HEK293 (cell line): Measurements from ENCODE around the gene MVB12A.
A peak's percentile ranks its signal among the peaks of the same experiment; 100 is the strongest.

Source experiments
- CTCF ChIA-PET: fragments of 350-600 bp; formaldehyde crosslinking; extraction: SDS; loops from one replicate; lab custom pipeline; 2021; ENCODE audit warnings: antibody characterized with exemption; lab: Yijun Ruan, JAX
- POLR2A ChIA-PET: fragments of 300-600 bp; formaldehyde crosslinking; extraction: SDS; loops from one replicate; lab custom pipeline; 2020; ENCODE audit warnings: antibody characterized with exemption, inconsistent platforms; lab: Yijun Ruan, JAX
- H3K27ac ChIP-seq: fragments of 200-500 bp; sonication (Bioruptor generic); 2 replicates; pipeline ENCODE4 v1.5.1; 2014; ENCODE audit warnings: low read depth, low read length, control low read depth, inconsistent platforms; ENCODE audit errors: extremely low read depth
- H3K36me3 ChIP-seq, 2 experiments: fragments of 200-500 bp in 1 of 2; sonication (Bioruptor generic) in 1 of 2; 1 replicate in 1 of 2; 2 replicates in 1 of 2; pipeline ENCODE4 v1.5.1; 2014 to 2017; ENCODE audit warnings: inconsistent platforms in 2 of 2, low read length in 2 of 2; ENCODE audit not compliant: control insufficient read depth in 2 of 2, insufficient read depth in 1 of 2
- H3K4me1 ChIP-seq: fragments of 200-500 bp; sonication (Bioruptor generic); 2 replicates; pipeline ENCODE4 v1.5.1; 2014; ENCODE audit warnings: mild to moderate bottlenecking, low read length, inconsistent platforms; ENCODE audit not compliant: control insufficient read depth, insufficient read depth
- H3K4me3 ChIP-seq: 2 replicates; pipeline ENCODE4 v1.5.1; 2011; ENCODE audit warnings: low read depth, mild to moderate bottlenecking, control low read depth, low read length, moderate library complexity
- H3K9me3 ChIP-seq: fragments of 200-500 bp; sonication (Bioruptor generic); 2 replicates; pipeline ENCODE4 v1.5.1; 2014; ENCODE audit warnings: low read depth, low read length, inconsistent platforms; ENCODE audit not compliant: control insufficient read depth, insufficient read depth
- KLF16 ChIP-seq: fragments of 450-650 bp; formaldehyde crosslinking; IDR thresholded peaks from 2 replicates; pipeline ENCODE4 v1.5.1; 2017; ENCODE audit warnings: missing biosample characterization, missing genetic modification characterization
- OSR2 ChIP-seq: fragments of 450-650 bp; formaldehyde crosslinking; IDR thresholded peaks from 2 replicates; pipeline ENCODE4 v1.5.1; 2016; ENCODE audit warnings: missing biosample characterization, missing genetic modification characterization
- SP7 ChIP-seq: fragments of 450-650 bp; formaldehyde crosslinking; IDR thresholded peaks from 2 replicates; pipeline ENCODE4 v1.5.1; 2016; ENCODE audit warnings: missing biosample characterization, missing genetic modification characterization
- ZBTB20 ChIP-seq: fragments of 450-650 bp; formaldehyde crosslinking; IDR thresholded peaks from 2 replicates; pipeline ENCODE4 v1.5.1; 2016; ENCODE audit warnings: missing biosample characterization, missing genetic modification characterization
- ZBTB21 ChIP-seq: fragments of 450-650 bp; formaldehyde crosslinking; IDR thresholded peaks from 2 replicates; pipeline ENCODE4 v1.5.1; 2017; ENCODE audit warnings: missing biosample characterization, missing genetic modification characterization
- ZEB2 ChIP-seq: fragments of 450-650 bp; formaldehyde crosslinking; IDR thresholded peaks from 2 replicates; pipeline ENCODE4 v1.5.1; 2016; ENCODE audit warnings: missing biosample characterization, missing genetic modification characterization
- ZNF114 ChIP-seq: fragments of 450-650 bp; formaldehyde crosslinking; IDR thresholded peaks from 2 replicates; pipeline ENCODE4 v1.5.0; 2017; ENCODE audit warnings: missing biosample characterization, missing genetic modification characterization
- ZNF16 ChIP-seq: fragments of 450-650 bp; formaldehyde crosslinking; IDR thresholded peaks from 2 replicates; pipeline ENCODE4 v1.5.1; 2016; ENCODE audit warnings: low read depth, missing biosample characterization, missing genetic modification characterization
- ZNF2 ChIP-seq: fragments of 450-650 bp; formaldehyde crosslinking; IDR thresholded peaks from 2 replicates; pipeline ENCODE4 v1.5.1; 2016; ENCODE audit warnings: missing biosample characterization, missing genetic modification characterization
- ZNF214 ChIP-seq: fragments of 450-650 bp; formaldehyde crosslinking; IDR thresholded peaks from 2 replicates; pipeline ENCODE4 v1.5.1; 2017; ENCODE audit warnings: missing biosample characterization, mild to moderate bottlenecking, missing genetic modification characterization, borderline replicate concordance
- ZNF24 ChIP-seq: fragments of 450-650 bp; formaldehyde crosslinking; IDR thresholded peaks from 2 replicates; pipeline ENCODE4 v1.5.1; 2016; ENCODE audit warnings: missing biosample characterization, missing genetic modification characterization
- ZNF473 ChIP-seq: fragments of 450-650 bp; formaldehyde crosslinking; IDR thresholded peaks from 2 replicates; pipeline ENCODE4 v1.5.1; 2017; ENCODE audit warnings: missing biosample characterization, missing genetic modification characterization
- ZNF501 ChIP-seq: fragments of 450-650 bp; formaldehyde crosslinking; IDR thresholded peaks from 2 replicates; pipeline ENCODE4 v1.5.1; 2016; ENCODE audit warnings: missing biosample characterization, missing genetic modification characterization
- ZNF610 ChIP-seq: fragments of 450-650 bp; formaldehyde crosslinking; IDR thresholded peaks from 2 replicates; pipeline ENCODE4 v1.5.1; 2016; ENCODE audit warnings: missing biosample characterization, missing genetic modification characterization, borderline replicate concordance
- ZNF76 ChIP-seq: fragments of 450-650 bp; formaldehyde crosslinking; IDR thresholded peaks from 2 replicates; pipeline ENCODE4; 2016; ENCODE audit warnings: low read depth, missing biosample characterization, missing genetic modification characterization, borderline replicate concordance
- ZNF843 ChIP-seq: fragments of 450-650 bp; formaldehyde crosslinking; IDR thresholded peaks from 2 replicates; pipeline ENCODE4 v1.5.1; 2016; ENCODE audit warnings: missing biosample characterization, missing genetic modification characterization
- TF ChIP-seq, protein P1 (sequence below): fragments of 450-650 bp; formaldehyde crosslinking; IDR thresholded peaks from 2 replicates; pipeline ENCODE4 v1.5.1; 2016; ENCODE audit warnings: missing biosample characterization, missing genetic modification characterization
- TF ChIP-seq, protein P2 (sequence below): fragments of 450-650 bp; formaldehyde crosslinking; IDR thresholded peaks from 2 replicates; pipeline ENCODE4 v1.5.1; 2016; ENCODE audit warnings: missing biosample characterization, missing genetic modification characterization
- TF ChIP-seq, protein P3 (sequence below): fragments of 450-650 bp; formaldehyde crosslinking; IDR thresholded peaks from 2 replicates; pipeline ENCODE4 v1.5.1; 2016; ENCODE audit warnings: missing biosample characterization, missing genetic modification characterization, low read depth
- TF ChIP-seq, protein P4 (sequence below): fragments of 450-650 bp; formaldehyde crosslinking; optimal IDR thresholded peaks from 2 replicates; pipeline ENCODE3; 2016; ENCODE audit warnings: missing biosample characterization, mild to moderate bottlenecking, missing genetic modification characterization
- TF ChIP-seq, protein P5 (sequence below): fragments of 450-650 bp; formaldehyde crosslinking; IDR thresholded peaks from 2 replicates; pipeline ENCODE4 v1.5.1; 2016; ENCODE audit warnings: missing biosample characterization, missing genetic modification characterization
- TF ChIP-seq, protein P6 (sequence below): IDR thresholded peaks from 2 replicates; pipeline ENCODE4 v1.6.1; 2011; ENCODE audit warnings: mild to moderate bottlenecking, low read depth, low read length, borderline replicate concordance
- TF ChIP-seq, protein P7 (sequence below): fragments of 450-650 bp; formaldehyde crosslinking; IDR thresholded peaks from 2 replicates; pipeline ENCODE4 v1.5.1; 2016; ENCODE audit warnings: missing biosample characterization, missing genetic modification characterization

MVB12A gene

DNA sequence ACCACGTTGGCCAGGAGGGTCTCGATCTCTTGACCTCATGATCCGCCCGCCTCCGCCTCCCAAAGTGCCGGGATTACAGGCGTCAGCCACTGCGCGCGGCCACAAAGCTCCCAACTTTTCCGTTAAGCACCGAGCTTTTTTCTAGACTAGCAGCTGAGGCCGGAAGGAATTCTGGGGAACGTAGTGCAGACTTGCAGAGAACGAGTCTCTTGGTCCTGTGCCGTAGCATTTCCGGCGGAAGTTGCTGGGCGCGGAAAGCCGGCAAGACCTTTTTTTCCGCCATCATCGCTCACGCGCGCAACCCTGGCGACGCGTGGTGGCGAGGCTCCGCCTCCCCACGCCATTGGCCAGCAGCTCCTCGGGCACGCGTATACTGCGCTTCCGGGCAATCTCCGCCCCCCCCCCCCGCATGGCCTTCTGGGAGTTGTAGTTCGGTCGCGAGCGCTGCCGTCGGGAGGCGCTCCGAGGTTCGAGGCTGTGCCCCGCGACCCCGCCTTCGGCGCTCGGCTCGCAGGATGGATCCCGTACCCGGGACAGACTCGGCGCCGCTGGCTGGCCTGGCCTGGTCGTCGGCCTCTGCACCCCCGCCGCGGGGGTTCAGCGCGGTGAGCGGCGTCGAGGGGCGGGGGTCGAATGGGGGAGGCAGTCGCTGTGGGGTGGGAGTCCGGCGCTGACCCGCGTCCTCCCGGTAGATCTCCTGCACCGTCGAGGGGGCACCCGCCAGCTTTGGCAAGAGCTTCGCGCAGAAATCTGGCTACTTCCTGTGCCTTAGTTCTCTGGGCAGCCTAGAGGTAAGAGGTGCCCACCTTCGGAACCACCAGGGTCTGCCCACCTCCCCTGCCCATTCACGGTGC lies at the start of gene MVB12A:
MVB12A (plus strand) TSS at position 427 of the 854 bp plus-strand sequence; CDS start at position 516, 89 bp downstream.
- H3K9me3 ChIP-seq, result no peaks in the 10 kb centered on the region
- TF ChIP-seq SP7 (tag by site-specific recombination) (peak; percentile 82), ZNF501 (tag by site-specific recombination) (no peak; the same call in 1 of the 2 replicates), ZEB2 (tag by site-specific recombination) (peak; percentile 40; the same call in 1 of the 2 replicates), ZNF16 (no peak), ZNF214 (tag by site-specific recombination) (no peak), ZNF114 (tag by site-specific recombination) (no peak), ZNF2 (peak; percentile 26; the same call in 1 of the 2 replicates), ZBTB20 (peak; percentile 39; the same call in 1 of the 2 replicates), ZNF610 (tag by site-specific recombination) (0 out of 2 replicates have a peak, but pooled peaks have one; percentile 48), ZNF473 (tag by site-specific recombination) (no peak), OSR2 (tag by site-specific recombination) (peak; percentile 40; the same call in 1 of the 2 replicates), ZNF76 (tag by site-specific recombination) (peak; percentile 96), ZNF24 (tag by site-specific recombination) (peak; percentile 59; the same call in 1 of the 2 replicates), ZBTB21 (tag by site-specific recombination) (0 out of 2 replicates have a peak, but pooled peaks have one; percentile 22), ZNF843 (tag by site-specific recombination) (no peak; the same call in 1 of the 2 replicates), KLF16 (0 out of 2 replicates have a peak, but pooled peaks have one; percentile 66)
- TF ChIP-seq, protein P1, sequence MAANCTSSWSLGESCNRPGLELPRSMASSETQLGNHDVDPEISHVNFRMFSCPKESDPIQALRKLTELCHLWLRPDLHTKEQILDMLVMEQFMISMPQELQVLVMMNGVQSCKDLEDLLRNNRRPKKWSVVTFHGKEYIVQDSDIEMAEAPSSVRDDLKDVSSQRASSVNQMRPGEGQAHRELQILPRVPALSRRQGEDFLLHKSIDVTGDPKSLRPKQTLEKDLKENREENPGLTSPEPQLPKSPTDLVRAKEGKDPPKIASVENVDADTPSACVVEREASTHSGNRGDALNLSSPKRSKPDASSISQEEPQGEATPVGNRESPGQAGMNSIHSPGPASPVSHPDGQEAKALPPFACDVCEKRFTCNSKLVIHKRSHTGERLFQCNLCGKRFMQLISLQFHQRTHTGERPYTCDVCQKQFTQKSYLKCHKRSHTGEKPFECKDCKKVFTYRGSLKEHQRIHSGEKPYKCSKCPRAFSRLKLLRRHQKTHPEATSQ, result peak; percentile 63
- TF ChIP-seq, protein P2, sequence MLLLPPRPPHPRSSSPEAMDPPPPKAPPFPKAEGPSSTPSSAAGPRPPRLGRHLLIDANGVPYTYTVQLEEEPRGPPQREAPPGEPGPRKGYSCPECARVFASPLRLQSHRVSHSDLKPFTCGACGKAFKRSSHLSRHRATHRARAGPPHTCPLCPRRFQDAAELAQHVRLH (tag by site-specific recombination), result peak; percentile 89
- TF ChIP-seq, protein P3, sequence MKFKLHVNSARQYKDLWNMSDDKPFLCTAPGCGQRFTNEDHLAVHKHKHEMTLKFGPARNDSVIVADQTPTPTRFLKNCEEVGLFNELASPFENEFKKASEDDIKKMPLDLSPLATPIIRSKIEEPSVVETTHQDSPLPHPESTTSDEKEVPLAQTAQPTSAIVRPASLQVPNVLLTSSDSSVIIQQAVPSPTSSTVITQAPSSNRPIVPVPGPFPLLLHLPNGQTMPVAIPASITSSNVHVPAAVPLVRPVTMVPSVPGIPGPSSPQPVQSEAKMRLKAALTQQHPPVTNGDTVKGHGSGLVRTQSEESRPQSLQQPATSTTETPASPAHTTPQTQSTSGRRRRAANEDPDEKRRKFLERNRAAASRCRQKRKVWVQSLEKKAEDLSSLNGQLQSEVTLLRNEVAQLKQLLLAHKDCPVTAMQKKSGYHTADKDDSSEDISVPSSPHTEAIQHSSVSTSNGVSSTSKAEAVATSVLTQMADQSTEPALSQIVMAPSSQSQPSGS, result no peak
- TF ChIP-seq, protein P4, sequence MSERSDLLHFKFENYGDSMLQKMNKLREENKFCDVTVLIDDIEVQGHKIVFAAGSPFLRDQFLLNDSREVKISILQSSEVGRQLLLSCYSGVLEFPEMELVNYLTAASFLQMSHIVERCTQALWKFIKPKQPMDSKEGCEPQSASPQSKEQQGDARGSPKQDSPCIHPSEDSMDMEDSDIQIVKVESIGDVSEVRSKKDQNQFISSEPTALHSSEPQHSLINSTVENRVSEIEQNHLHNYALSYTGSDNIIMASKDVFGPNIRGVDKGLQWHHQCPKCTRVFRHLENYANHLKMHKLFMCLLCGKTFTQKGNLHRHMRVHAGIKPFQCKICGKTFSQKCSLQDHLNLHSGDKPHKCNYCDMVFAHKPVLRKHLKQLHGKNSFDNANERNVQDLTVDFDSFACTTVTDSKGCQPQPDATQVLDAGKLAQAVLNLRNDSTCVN, result peak; percentile 98
- TF ChIP-seq, protein P5, sequence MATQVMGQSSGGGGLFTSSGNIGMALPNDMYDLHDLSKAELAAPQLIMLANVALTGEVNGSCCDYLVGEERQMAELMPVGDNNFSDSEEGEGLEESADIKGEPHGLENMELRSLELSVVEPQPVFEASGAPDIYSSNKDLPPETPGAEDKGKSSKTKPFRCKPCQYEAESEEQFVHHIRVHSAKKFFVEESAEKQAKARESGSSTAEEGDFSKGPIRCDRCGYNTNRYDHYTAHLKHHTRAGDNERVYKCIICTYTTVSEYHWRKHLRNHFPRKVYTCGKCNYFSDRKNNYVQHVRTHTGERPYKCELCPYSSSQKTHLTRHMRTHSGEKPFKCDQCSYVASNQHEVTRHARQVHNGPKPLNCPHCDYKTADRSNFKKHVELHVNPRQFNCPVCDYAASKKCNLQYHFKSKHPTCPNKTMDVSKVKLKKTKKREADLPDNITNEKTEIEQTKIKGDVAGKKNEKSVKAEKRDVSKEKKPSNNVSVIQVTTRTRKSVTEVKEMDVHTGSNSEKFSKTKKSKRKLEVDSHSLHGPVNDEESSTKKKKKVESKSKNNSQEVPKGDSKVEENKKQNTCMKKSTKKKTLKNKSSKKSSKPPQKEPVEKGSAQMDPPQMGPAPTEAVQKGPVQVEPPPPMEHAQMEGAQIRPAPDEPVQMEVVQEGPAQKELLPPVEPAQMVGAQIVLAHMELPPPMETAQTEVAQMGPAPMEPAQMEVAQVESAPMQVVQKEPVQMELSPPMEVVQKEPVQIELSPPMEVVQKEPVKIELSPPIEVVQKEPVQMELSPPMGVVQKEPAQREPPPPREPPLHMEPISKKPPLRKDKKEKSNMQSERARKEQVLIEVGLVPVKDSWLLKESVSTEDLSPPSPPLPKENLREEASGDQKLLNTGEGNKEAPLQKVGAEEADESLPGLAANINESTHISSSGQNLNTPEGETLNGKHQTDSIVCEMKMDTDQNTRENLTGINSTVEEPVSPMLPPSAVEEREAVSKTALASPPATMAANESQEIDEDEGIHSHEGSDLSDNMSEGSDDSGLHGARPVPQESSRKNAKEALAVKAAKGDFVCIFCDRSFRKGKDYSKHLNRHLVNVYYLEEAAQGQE, result 0 out of 2 replicates have a peak, but pooled peaks have one; percentile 12
- TF ChIP-seq, protein P6, sequence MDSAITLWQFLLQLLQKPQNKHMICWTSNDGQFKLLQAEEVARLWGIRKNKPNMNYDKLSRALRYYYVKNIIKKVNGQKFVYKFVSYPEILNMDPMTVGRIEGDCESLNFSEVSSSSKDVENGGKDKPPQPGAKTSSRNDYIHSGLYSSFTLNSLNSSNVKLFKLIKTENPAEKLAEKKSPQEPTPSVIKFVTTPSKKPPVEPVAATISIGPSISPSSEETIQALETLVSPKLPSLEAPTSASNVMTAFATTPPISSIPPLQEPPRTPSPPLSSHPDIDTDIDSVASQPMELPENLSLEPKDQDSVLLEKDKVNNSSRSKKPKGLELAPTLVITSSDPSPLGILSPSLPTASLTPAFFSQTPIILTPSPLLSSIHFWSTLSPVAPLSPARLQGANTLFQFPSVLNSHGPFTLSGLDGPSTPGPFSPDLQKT, result peak; percentile 95; the same call in 1 of the 2 replicates
- TF ChIP-seq, protein P7, sequence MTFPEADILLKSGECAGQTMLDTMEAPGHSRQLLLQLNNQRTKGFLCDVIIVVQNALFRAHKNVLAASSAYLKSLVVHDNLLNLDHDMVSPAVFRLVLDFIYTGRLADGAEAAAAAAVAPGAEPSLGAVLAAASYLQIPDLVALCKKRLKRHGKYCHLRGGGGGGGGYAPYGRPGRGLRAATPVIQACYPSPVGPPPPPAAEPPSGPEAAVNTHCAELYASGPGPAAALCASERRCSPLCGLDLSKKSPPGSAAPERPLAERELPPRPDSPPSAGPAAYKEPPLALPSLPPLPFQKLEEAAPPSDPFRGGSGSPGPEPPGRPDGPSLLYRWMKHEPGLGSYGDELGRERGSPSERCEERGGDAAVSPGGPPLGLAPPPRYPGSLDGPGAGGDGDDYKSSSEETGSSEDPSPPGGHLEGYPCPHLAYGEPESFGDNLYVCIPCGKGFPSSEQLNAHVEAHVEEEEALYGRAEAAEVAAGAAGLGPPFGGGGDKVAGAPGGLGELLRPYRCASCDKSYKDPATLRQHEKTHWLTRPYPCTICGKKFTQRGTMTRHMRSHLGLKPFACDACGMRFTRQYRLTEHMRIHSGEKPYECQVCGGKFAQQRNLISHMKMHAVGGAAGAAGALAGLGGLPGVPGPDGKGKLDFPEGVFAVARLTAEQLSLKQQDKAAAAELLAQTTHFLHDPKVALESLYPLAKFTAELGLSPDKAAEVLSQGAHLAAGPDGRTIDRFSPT, result peak; percentile 92; the same call in 1 of the 2 replicates

More for the DNA sequence above, at the start of gene MVB12A:
- peak within 1 kb of the TSS; percentile 69 for H3K4me3 ChIP-seq
- POLR2A ChIA-PET, result interaction anchor here (0.6 to 1.6 kb wide), 22 partner anchors 9 to 439 kb away, joined by 3 to 12 read pairs (median 5); partner anchors contain the start of genes BST2, PGLS, RPL18A and SLC27A1
- no peaks in the 10 kb centered on the region; the same call in 1 of the 2 replicates for H3K4me1 ChIP-seq
- H3K27ac ChIP-seq, result peak within 1 kb of the TSS; percentile 37
- CTCF ChIA-PET, result interaction anchor here (0.6 to 1.2 kb wide), 5 partner anchors 17 to 28 kb away, joined by 3 to 7 read pairs (median 6); no protein-coding TSS in a partner anchor
- peaks cover 4 to 6% of the 10 kb centered on the region in 2 experiments; a peak in 2 of 3 replicates for H3K36me3 ChIP-seq
